HCT116 (cell line): Measurements from ENCODE around the gene MRPS16. TPM values are rescaled to one million over a fixed set of nuclear protein-coding genes. Genes with fewer than 3 reads are reported as not detected.

ENCODE experiments used
- ATAC-seq: fragments of 200-7000 bp; cut with Tn5 transposase; 2 replicates; pipeline ENCODE4 v1.9.1; 2020; ENCODE audit warnings: mild to moderate bottlenecking, moderate library complexity
- BruUV-seq: library from RNA; stranded (reverse); fragments of 400-500 nt; replicated peaks from 2 replicates; lab custom pipeline; 2021; lab: Mats Ljungman, UMichigan
- CTCF ChIA-PET: fragments of 300-600 bp; sonication (Branson Sonifier 250); formaldehyde crosslinking; loops from one replicate; lab custom pipeline; 2021; ENCODE audit warnings: antibody characterized with exemption; lab: Charles Lee
- POLR2A ChIA-PET: fragments of 300-600, 350-600 bp; sonication (Branson Sonifier 250); formaldehyde crosslinking; loops from one replicate; lab custom pipeline; 2021; ENCODE audit warnings: antibody characterized with exemption; lab: Charles Lee
- RAD21 ChIA-PET, 2 experiments: fragments of 300-600 bp; sonication (Branson Sonifier 250); formaldehyde crosslinking; loops; one replicate each; lab custom pipeline; 2023; ENCODE audit warnings: low total read pairs in 2 of 2; ENCODE audit not compliant: uncharacterized antibody in 2 of 2, unreplicated experiment in 2 of 2, low non-redundant PET in 1 of 2; lab: Charles Lee
- DNase-seq: peaks from one replicate; pipeline ENCODE4 v3.0.0-alpha.2; 2010; ENCODE audit warnings: low read depth, low spot score
- H2AFZ ChIP-seq: fragments of 200-600 bp; shearing (Covaris generic), sonication (generic); 2 replicates; pipeline ENCODE4 v1.6.1; 2017; ENCODE audit warnings: low read depth, mixed run types, mixed read lengths, antibody characterized with exemption, low read length; ENCODE audit not compliant: poor library complexity, severe bottlenecking
- H3K27ac ChIP-seq: 2 replicates; pipeline ENCODE4 v1.5.1; 2012; ENCODE audit warnings: low read depth, low read length
- H3K27me3 ChIP-seq: fragments of 200-600 bp; sonication (generic); 2 replicates; pipeline ENCODE4 v1.6.1; 2016; ENCODE audit warnings: mixed run types, low read length, mixed read lengths; ENCODE audit not compliant: insufficient read depth
- H3K36me3 ChIP-seq, 2 experiments: fragments of 200-500 bp in 1 of 2; fragments of 200-600 bp in 1 of 2; sonication (Bioruptor generic) in 1 of 2; sonication (generic) in 1 of 2; 2 replicates each; pipeline versions ENCODE4 v1.5.1 to v1.6.1; 2014 to 2016; ENCODE audit warnings: low read length in 2 of 2, inconsistent platforms in 1 of 2, mixed read lengths in 1 of 2, mixed run types in 1 of 2; ENCODE audit not compliant: insufficient read depth in 2 of 2, control insufficient read depth in 1 of 2
- H3K4me1 ChIP-seq, 2 experiments: fragments of 200-600 bp in 1 of 2; sonication (generic) in 1 of 2; 2 replicates each; pipeline versions ENCODE4 v1.5.1 to v1.6.1; 2012 to 2017; ENCODE audit warnings: low read length in 2 of 2, inconsistent platforms in 1 of 2, mild to moderate bottlenecking in 1 of 2, mixed read lengths in 1 of 2, mixed run types in 1 of 2, moderate library complexity in 1 of 2; ENCODE audit not compliant: insufficient read depth in 2 of 2, control insufficient read depth in 1 of 2
- H3K4me2 ChIP-seq: fragments of 200-600 bp; sonication (generic); 2 replicates; pipeline ENCODE4 v1.6.1; 2017; ENCODE audit warnings: mixed run types, low read length, mixed read lengths
- H3K4me3 ChIP-seq, 2 experiments: fragments of 200-600 bp in 1 of 2; sonication (generic) in 1 of 2; replicated peaks in 1 of 2; 2 replicates each; pipeline ENCODE4 v1.5.1; 2011 to 2016; ENCODE audit warnings: low read length in 2 of 2, control low read depth in 1 of 2, low read depth in 1 of 2, mild to moderate bottlenecking in 1 of 2, mixed read lengths in 1 of 2, mixed run types in 1 of 2
- H3K79me2 ChIP-seq: fragments of 200-600 bp; sonication (generic); 2 replicates; pipeline ENCODE4 v1.6.1; 2017; ENCODE audit warnings: mild to moderate bottlenecking, mixed run types, low read length, moderate library complexity, mixed read lengths; ENCODE audit not compliant: insufficient read depth
- H3K9ac ChIP-seq: fragments of 200-600 bp; sonication (generic); 2 replicates; pipeline ENCODE4 v1.6.1; 2016; ENCODE audit warnings: low read length, mixed read lengths
- H3K9me2 ChIP-seq: fragments of 200-600 bp; sonication (generic), shearing (Covaris generic); 2 replicates; pipeline ENCODE4 v1.6.1; 2017; ENCODE audit warnings: mixed run types, mild to moderate bottlenecking, moderate library complexity; ENCODE audit not compliant: insufficient read depth
- H3K9me3 ChIP-seq, 2 experiments: fragments of 200-500 bp in 1 of 2; fragments of 200-600 bp in 1 of 2; sonication (Bioruptor generic) in 1 of 2; sonication (generic) in 1 of 2; 2 replicates each; pipeline ENCODE4 v1.6.1; 2014 to 2017; ENCODE audit warnings: low read length in 2 of 2, mixed read lengths in 2 of 2, inconsistent platforms in 1 of 2, low read depth in 1 of 2, mild to moderate bottlenecking in 1 of 2, mixed run types in 1 of 2, moderate library complexity in 1 of 2; ENCODE audit not compliant: control insufficient read depth in 1 of 2, insufficient read depth in 1 of 2
- H4K20me1 ChIP-seq: fragments of 200-600 bp; sonication (generic), shearing (Covaris generic); 2 replicates; pipeline ENCODE4 v1.6.1; 2017; ENCODE audit warnings: mixed run types, mild to moderate bottlenecking, moderate library complexity; ENCODE audit not compliant: insufficient read depth
- CBX3 ChIP-seq: IDR thresholded peaks from 2 replicates; pipeline ENCODE4 v1.6.1; 2012; ENCODE audit warnings: low read depth
- ELF1 ChIP-seq: IDR thresholded peaks from 2 replicates; pipeline ENCODE4 v1.6.1; 2012; ENCODE audit warnings: low read depth, borderline replicate concordance
- EZH2 ChIP-seq: fragments of 200-600 bp; sonication (generic); IDR thresholded peaks from 2 replicates; pipeline ENCODE4 v1.6.1; 2017; ENCODE audit warnings: antibody characterized with exemption, mixed run types
- EZH2phosphoT487 ChIP-seq: fragments of 200-600 bp; IDR thresholded peaks from 2 replicates; pipeline ENCODE4 v1.6.1; 2018; ENCODE audit warnings: antibody characterized with exemption, borderline replicate concordance
- FOSL1 ChIP-seq: IDR thresholded peaks from 2 replicates; pipeline ENCODE4 v1.6.1; 2012; ENCODE audit warnings: low read depth
- POLR2A ChIP-seq: IDR thresholded peaks from 2 replicates; pipeline ENCODE4 v1.7.0; 2011; ENCODE audit warnings: borderline replicate concordance; ENCODE audit not compliant: insufficient read depth, insufficient read length; ENCODE audit errors: extremely low read depth
- SIN3A ChIP-seq: IDR thresholded peaks from 2 replicates; pipeline ENCODE4 v1.6.1; 2012; ENCODE audit warnings: low read depth
- YY1 ChIP-seq: IDR thresholded peaks from 2 replicates; pipeline ENCODE4 v1.6.1; 2011; ENCODE audit warnings: low read length, low read depth, moderate library complexity, mild to moderate bottlenecking; ENCODE audit not compliant: insufficient replicate concordance; ENCODE audit errors: extremely low read depth
- ZFX ChIP-seq: fragments of 450-650 bp; IDR thresholded peaks from 2 replicates; pipeline ENCODE4 v1.6.1; 2017
- intact Hi-C: fragments of 100-400 bp; cut with micrococcal nuclease; formaldehyde crosslinking; loops from 2 replicates; pipeline ENCODE4 v1.10.0; 2022
- total RNA-seq: library from RNA; stranded (reverse); gene quantifications from one replicate; pipeline ENCODE4 v1.2.1, GENCODE V29; 2021; ENCODE audit not compliant: unreplicated experiment
- TF ChIP-seq, protein P1 (sequence below): IDR thresholded peaks from 2 replicates; pipeline ENCODE4 v1.6.1; 2011; ENCODE audit warnings: mild to moderate bottlenecking, low read length, moderate library complexity; ENCODE audit not compliant: insufficient replicate concordance; ENCODE audit errors: extremely low read depth
- TF ChIP-seq, protein P2 (sequence below), 3 experiments: fragments of 200-600 bp in 1 of 3; sonication (generic) in 1 of 3; IDR thresholded peaks in 2 of 3; conservative IDR thresholded peaks in 1 of 3; 2 replicates each; pipeline ENCODE4 v1.5.1; 2012 to 2017; ENCODE audit warnings: low read depth in 2 of 3, low read length in 2 of 3, antibody characterized with exemption in 1 of 3, borderline replicate concordance in 1 of 3, control low read depth in 1 of 3, mild to moderate bottlenecking in 1 of 3, mixed read lengths in 1 of 3, mixed run types in 1 of 3, moderate library complexity in 1 of 3; ENCODE audit not compliant: insufficient read depth in 1 of 3

Gene MRPS16
- total RNA-seq, 1 experiment from 2014 or later, result 122 TPM

DNA sequence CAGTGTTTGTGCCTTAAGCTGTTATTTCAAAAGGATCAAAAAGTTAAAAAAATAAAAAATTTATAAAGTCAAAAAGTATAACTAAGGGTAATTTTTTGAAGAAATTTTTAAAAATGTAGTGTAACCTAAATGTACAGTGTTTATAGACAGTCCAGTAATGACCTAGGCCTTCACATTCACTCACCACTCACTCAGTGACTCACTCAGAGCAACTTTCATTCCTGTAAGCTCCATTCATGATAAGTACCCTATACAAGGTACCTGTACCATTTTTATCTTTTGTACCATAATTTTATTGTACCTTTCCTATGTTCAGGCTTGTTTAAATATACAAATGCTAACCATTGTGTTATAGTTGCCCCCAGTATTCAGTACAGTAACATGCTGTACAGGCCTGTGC lies 26.9 kb downstream of the MRPS16 start:
- BruUV-seq, result no TSS peak
- ChIA-PET RAD21 (no interaction called here), CTCF (no interaction called here), POLR2A (interaction anchor here (1.2 kb wide), 1 partner anchor 22 kb away, joined by 3 read pairs; the partner anchor contains the start of gene DNAJC9)
- intact Hi-C loops, result no loop called here
- Histone ChIP-seq H3K79me2 (no peaks in the 10 kb centered on the region), H3K9me2 (no peaks in the 10 kb centered on the region), H3K36me3 (no peaks in the 10 kb centered on the region), H3K9me3 (no peaks in the 10 kb centered on the region), H3K27ac (no peak overlapping the region), H4K20me1 (no peaks in the 10 kb centered on the region), H3K27me3 (no peaks in the 10 kb centered on the region), H2AFZ (no peak overlapping the region), H3K4me3 (no peak overlapping the region), H3K4me1 (no peaks in the 10 kb centered on the region), H3K4me2 (no peak overlapping the region), H3K9ac (no peak overlapping the region)
- TF ChIP-seq POLR2A (no peak), SIN3A (no peak), YY1 (no peak), CBX3 (no peak), EZH2phosphoT487 (no peak), ZFX (no peak)
- TF ChIP-seq, protein P1, sequence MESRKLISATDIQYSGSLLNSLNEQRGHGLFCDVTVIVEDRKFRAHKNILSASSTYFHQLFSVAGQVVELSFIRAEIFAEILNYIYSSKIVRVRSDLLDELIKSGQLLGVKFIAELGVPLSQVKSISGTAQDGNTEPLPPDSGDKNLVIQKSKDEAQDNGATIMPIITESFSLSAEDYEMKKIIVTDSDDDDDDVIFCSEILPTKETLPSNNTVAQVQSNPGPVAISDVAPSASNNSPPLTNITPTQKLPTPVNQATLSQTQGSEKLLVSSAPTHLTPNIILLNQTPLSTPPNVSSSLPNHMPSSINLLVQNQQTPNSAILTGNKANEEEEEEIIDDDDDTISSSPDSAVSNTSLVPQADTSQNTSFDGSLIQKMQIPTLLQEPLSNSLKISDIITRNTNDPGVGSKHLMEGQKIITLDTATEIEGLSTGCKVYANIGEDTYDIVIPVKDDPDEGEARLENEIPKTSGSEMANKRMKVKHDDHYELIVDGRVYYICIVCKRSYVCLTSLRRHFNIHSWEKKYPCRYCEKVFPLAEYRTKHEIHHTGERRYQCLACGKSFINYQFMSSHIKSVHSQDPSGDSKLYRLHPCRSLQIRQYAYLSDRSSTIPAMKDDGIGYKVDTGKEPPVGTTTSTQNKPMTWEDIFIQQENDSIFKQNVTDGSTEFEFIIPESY, result no peak
- no peak for ATAC-seq
- DNase-seq, result no peak

DNA sequence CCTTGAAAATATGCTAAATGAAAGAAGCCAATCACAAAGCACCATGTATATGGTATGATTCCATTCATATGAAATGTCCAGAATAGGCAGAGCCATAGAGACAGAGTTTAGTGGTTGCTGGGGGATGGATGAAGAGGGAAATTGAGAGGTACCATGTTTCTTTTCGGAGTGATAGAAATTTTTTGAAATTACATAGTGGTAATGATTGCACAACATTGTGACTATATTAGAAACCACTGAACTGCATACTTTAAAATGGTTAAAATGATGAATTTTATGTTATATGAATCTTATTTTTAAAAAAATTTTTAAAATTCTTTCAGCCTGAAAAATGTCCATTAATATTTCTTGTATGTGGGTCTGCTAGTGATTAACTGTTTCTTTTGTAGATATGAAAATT lies 31.5 kb downstream of the MRPS16 start:
- no peaks in the 10 kb centered on the region for H4K20me1 ChIP-seq
- H3K79me2 ChIP-seq, result no peaks in the 10 kb centered on the region
- POLR2A ChIA-PET, result no interaction called here
- H3K27me3 ChIP-seq, result no peaks in the 10 kb centered on the region
- H3K4me1 ChIP-seq, result no peaks in the 10 kb centered on the region
- BruUV-seq, result no TSS peak
- no peaks in the 10 kb centered on the region for H3K9me3 ChIP-seq
- ATAC-seq (no peak), DNase-seq (no peak)
- no peaks in the 10 kb centered on the region for H3K36me3 ChIP-seq
- intact Hi-C loops, result no loop called here
- no peak overlapping the region for H2AFZ ChIP-seq
- RAD21 ChIA-PET, result no interaction called here
- H3K4me3 ChIP-seq, result no peak overlapping the region
- CTCF ChIA-PET, result no interaction called here
- H3K27ac ChIP-seq, result no peak overlapping the region
- no peak overlapping the region for H3K4me2 ChIP-seq
- no peak overlapping the region for H3K9ac ChIP-seq
- TF ChIP-seq ZFX (no peak), POLR2A (no peak), EZH2 (no peak), FOSL1 (no peak), ELF1 (no peak), SIN3A (no peak)
- TF ChIP-seq, protein P2, sequence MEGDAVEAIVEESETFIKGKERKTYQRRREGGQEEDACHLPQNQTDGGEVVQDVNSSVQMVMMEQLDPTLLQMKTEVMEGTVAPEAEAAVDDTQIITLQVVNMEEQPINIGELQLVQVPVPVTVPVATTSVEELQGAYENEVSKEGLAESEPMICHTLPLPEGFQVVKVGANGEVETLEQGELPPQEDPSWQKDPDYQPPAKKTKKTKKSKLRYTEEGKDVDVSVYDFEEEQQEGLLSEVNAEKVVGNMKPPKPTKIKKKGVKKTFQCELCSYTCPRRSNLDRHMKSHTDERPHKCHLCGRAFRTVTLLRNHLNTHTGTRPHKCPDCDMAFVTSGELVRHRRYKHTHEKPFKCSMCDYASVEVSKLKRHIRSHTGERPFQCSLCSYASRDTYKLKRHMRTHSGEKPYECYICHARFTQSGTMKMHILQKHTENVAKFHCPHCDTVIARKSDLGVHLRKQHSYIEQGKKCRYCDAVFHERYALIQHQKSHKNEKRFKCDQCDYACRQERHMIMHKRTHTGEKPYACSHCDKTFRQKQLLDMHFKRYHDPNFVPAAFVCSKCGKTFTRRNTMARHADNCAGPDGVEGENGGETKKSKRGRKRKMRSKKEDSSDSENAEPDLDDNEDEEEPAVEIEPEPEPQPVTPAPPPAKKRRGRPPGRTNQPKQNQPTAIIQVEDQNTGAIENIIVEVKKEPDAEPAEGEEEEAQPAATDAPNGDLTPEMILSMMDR (IDR thresholded peaks at IDR 0.05 in 2 of 3, conservative IDR thresholded peaks at IDR 0.05 in 1 of 3; ENCODE audit: borderline replicate concordance in 1 of 3, insufficient read depth in 1 of 3, low read depth in 2 of 3, low read length in 2 of 3), result no peak
- TF ChIP-seq, protein P1, result no peak
- TF ChIP-seq, all 23 proteins: peak for 0
- no peaks in the 10 kb centered on the region for H3K9me2 ChIP-seq
